Measurements from ENCODE around the gene PRR33. TPM values are rescaled to one million over a fixed set of nuclear protein-coding genes. Genes with fewer than 3 reads are reported as not detected.

PRR33 gene
- total and polyA plus RNA-seq, 9 of the 15 experiments (the other 6 are each of a cell fraction or from before 2014, with no cell fraction given) = not detected

DNA sequence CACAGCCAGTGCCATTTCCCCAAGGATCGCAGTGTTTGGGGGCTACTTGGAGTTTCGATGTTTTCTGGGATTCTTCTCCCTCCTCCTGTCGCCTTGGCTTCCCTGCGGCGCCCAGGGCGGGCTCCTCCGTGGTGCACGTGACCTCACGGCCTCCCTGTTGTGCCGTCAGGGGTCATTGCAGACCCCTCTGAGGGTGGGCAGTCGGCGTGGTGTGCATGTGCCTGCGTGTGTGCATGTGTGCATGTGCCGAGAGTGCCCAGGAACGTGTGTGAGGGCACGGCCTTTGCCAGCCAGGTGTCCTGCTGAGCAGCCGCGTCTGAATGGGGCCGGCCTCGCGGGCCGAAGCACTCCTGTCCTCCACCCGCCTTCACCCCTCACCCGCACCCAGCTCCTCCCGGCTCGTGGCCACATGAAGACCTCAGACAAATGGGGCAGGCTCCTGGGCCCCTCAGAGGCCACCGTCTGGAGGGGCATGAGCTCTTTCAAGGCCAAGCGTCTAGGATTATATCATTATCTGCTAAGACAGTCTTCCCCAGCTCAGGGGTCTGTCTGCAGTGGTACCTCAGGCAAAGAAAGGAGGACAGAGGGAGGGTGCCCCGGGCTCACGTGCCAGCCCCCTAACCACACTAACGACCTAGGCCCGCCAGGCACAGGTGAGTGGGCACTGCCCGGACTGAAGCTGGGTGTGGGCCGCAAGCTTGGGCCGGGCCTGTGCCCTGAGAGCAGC lies 46.1 kb upstream of the PRR33 start:
- intact Hi-C loops (cut with micrococcal nuclease) = no loop called here
- Histone ChIP-seq H2AFZ (ENCODE audit: low read depth, low read length) (no peak overlapping the region), H3K9ac (ENCODE audit: insufficient read depth in 1 of 2, low read depth in 2 of 2, low read length in 2 of 2) (no peak overlapping the region), H3K4me1 (replicated peaks in 1 of 2; ENCODE audit: control insufficient read depth in 2 of 2, insufficient read depth in 2 of 2, low read length in 2 of 2) (peaks cover 0 to 50% of the 10 kb centered on the region in 2 experiments; a peak in 3 of 5 replicates), H3K4me2 (ENCODE audit: insufficient read depth, low read length) (no peak overlapping the region), H4K20me1 (replicated peaks; ENCODE audit: control insufficient read depth, insufficient read depth, low read length) (0 out of 2 replicates have a peak, but pooled peaks cover 4% of the 10 kb centered on the region), H3K27ac (ENCODE audit: extremely low read depth, low read depth, low read length) (no peak overlapping the region), H3K27me3 (ENCODE audit: control insufficient read depth in 2 of 2, insufficient read depth in 2 of 2, low read length in 2 of 2) (peaks cover 21 to 60% of the 10 kb centered on the region in 2 experiments; a peak in 4 of 5 replicates), H3K36me3 (ENCODE audit: control insufficient read depth, insufficient read depth, low read length) (no peaks in the 10 kb centered on the region), H3K79me2 (ENCODE audit: control insufficient read depth, insufficient read depth, low read length) (no peaks in the 10 kb centered on the region), H3K9me3 (replicated peaks; ENCODE audit: control insufficient read depth, insufficient read depth, low read depth, low read length) (no peaks in the 10 kb centered on the region), H3K9me1 (ENCODE audit: control insufficient read depth, insufficient read depth, low read length) (no peaks in the 10 kb centered on the region), H3K4me3 (no peak overlapping the region)
- DNase-seq (ENCODE audit: extremely low read depth in 1 of 4, low spot score in 3 of 4) (no peak), ATAC-seq (no peak), FAIRE-seq (no peak)
- no TSS peak for BruUV-seq (replicated peaks)
- ChIA-PET POLR2A (interaction anchor here (0.6 to 1.2 kb wide), 3 partner anchors 24 to 1772 kb away, joined by 3 read pairs; no protein-coding TSS in a partner anchor), CTCF (ENCODE audit: low intra/inter-chr PET ratio) (no interaction called here)
- 2% methylated on average over 32 of the region's 35 CpGs for WGBS (ENCODE audit: insufficient coverage, low coverage, missing lambda C conversion rate)
- TF ChIP-seq ZNF224 (CRISPR knock-in tag; IDR thresholded peaks at IDR 0.05) (no peak), FUS (optimal IDR thresholded peaks at IDR 0.05; ENCODE audit: low read depth, low read length) (no peak), ZNF79 (CRISPR knock-in tag; IDR thresholded peaks at IDR 0.05; ENCODE audit: low read depth) (no peak), RBBP5 (IDR thresholded peaks at IDR 0.05; ENCODE audit: borderline replicate concordance, insufficient read depth, low read length, poor library complexity, severe bottlenecking) (no peak)
- TF ChIP-seq, protein P1, sequence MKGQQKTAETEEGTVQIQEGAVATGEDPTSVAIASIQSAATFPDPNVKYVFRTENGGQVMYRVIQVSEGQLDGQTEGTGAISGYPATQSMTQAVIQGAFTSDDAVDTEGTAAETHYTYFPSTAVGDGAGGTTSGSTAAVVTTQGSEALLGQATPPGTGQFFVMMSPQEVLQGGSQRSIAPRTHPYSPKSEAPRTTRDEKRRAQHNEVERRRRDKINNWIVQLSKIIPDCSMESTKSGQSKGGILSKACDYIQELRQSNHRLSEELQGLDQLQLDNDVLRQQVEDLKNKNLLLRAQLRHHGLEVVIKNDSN (CRISPR knock-in tag; IDR thresholded peaks at IDR 0.05) = peak; percentile 49; the same call in 1 of the 2 replicates
- TF ChIP-seq, protein P2, sequence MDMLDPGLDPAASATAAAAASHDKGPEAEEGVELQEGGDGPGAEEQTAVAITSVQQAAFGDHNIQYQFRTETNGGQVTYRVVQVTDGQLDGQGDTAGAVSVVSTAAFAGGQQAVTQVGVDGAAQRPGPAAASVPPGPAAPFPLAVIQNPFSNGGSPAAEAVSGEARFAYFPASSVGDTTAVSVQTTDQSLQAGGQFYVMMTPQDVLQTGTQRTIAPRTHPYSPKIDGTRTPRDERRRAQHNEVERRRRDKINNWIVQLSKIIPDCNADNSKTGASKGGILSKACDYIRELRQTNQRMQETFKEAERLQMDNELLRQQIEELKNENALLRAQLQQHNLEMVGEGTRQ (CRISPR knock-in tag; IDR thresholded peaks at IDR 0.05) = peak; percentile 35; the same call in 1 of the 2 replicates
- in situ Hi-C loops (cut with MboI) = no loop called here

Measured in K562 (cell line).